ENCODE measurements around the gene FCRLB. TPM values are rescaled to one million over a fixed set of nuclear protein-coding genes. Genes with fewer than 3 reads are reported as not detected.

FCRLB gene
- total RNA-seq, 2 donors from 2014 or later, result 0.68 TPM; not detected in 1

- no peak overlapping the region for H3K4me3 ChIP-seq
- no peak for TF ChIP-seq CTCF (IDR thresholded peaks at IDR 0.05)
- no peak for ATAC-seq (ENCODE audit: insufficient number of reproducible peaks, low FRiP score, low read depth)
- peaks cover 0 to 17% of the 10 kb centered on the region in 2 donors for H3K4me1 ChIP-seq (ENCODE audit: control insufficient read depth in 1 of 2, low read depth in 2 of 2)
- H3K9me3 ChIP-seq, result no peaks in the 10 kb centered on the region
- no peaks in the 10 kb centered on the region for H3K36me3 ChIP-seq
- DNase-seq (ENCODE audit: low spot score), result no peak
- no peak overlapping the region for H3K27ac ChIP-seq
- no peaks in the 10 kb centered on the region for H3K27me3 ChIP-seq (replicated peaks; ENCODE audit: insufficient read depth)
Measured at GRCh38 chr1:161709373-161709772, 12.0 kb upstream of the FCRLB start.

- Histone ChIP-seq H3K27ac (no peak overlapping the region), H3K27me3 (replicated peaks; ENCODE audit: insufficient read depth) (no peaks in the 10 kb centered on the region), H3K36me3 (no peaks in the 10 kb centered on the region), H3K9me3 (no peaks in the 10 kb centered on the region), H3K4me3 (no peak overlapping the region), H3K4me1 (ENCODE audit: control insufficient read depth in 1 of 2, low read depth in 2 of 2) (peaks cover 0 to 16% of the 10 kb centered on the region in 2 donors)
- no peak for TF ChIP-seq CTCF (IDR thresholded peaks at IDR 0.05)
- ATAC-seq (ENCODE audit: insufficient number of reproducible peaks, low FRiP score, low read depth) (no peak), DNase-seq (ENCODE audit: low spot score) (no peak)
Measured at GRCh38 chr1:161710560-161710959, 10.8 kb upstream of the FCRLB start.

- DNase-seq (ENCODE audit: low spot score) (no peak), ATAC-seq (ENCODE audit: insufficient number of reproducible peaks, low FRiP score, low read depth) (no peak)
- Histone ChIP-seq H3K4me3 (no peak overlapping the region), H3K36me3 (no peaks in the 10 kb centered on the region), H3K4me1 (ENCODE audit: control insufficient read depth in 1 of 2, low read depth in 2 of 2) (no peaks in the 10 kb centered on the region), H3K9me3 (no peaks in the 10 kb centered on the region), H3K27me3 (replicated peaks; ENCODE audit: insufficient read depth) (no peaks in the 10 kb centered on the region), H3K27ac (no peak overlapping the region)
- TF ChIP-seq CTCF (IDR thresholded peaks at IDR 0.05), result no peak
Measured at GRCh38 chr1:161718559-161719324, 2.6 kb upstream of the FCRLB start.

- Histone ChIP-seq H3K4me3 (no peak overlapping the region), H3K9me3 (no peaks in the 10 kb centered on the region), H3K27ac (no peak overlapping the region), H3K36me3 (no peaks in the 10 kb centered on the region), H3K27me3 (replicated peaks; ENCODE audit: insufficient read depth) (no peaks in the 10 kb centered on the region), H3K4me1 (ENCODE audit: control insufficient read depth in 1 of 2, low read depth in 2 of 2) (no peaks in the 10 kb centered on the region)
- no peak for TF ChIP-seq CTCF (IDR thresholded peaks at IDR 0.05)
- ATAC-seq (ENCODE audit: insufficient number of reproducible peaks, low FRiP score, low read depth) (no peak), DNase-seq (ENCODE audit: low spot score) (no peak)
Measured at GRCh38 chr1:161719325-161719611, 2.1 kb upstream of the FCRLB start.

- DNase-seq (ENCODE audit: low spot score) (no peak), ATAC-seq (ENCODE audit: insufficient number of reproducible peaks, low FRiP score, low read depth) (no peak)
- peaks cover 0 to 4% of the 10 kb centered on the region in 2 donors for H3K4me1 ChIP-seq (ENCODE audit: control insufficient read depth in 1 of 2, low read depth in 2 of 2)
- no peaks in the 10 kb centered on the region for H3K27me3 ChIP-seq (replicated peaks; ENCODE audit: insufficient read depth)
- TF ChIP-seq CTCF (IDR thresholded peaks at IDR 0.05), result no peak
- H3K36me3 ChIP-seq, result no peaks in the 10 kb centered on the region
- no peaks in the 10 kb centered on the region for H3K9me3 ChIP-seq
- no peak overlapping the region for H3K27ac ChIP-seq
- H3K4me3 ChIP-seq, result no peak overlapping the region
Measured at GRCh38 chr1:161720422-161720821, 922 bp upstream of the FCRLB start.
